Fibroblast of lung (primary cell): ENCODE results near the gene MAGED4. TPM values are rescaled to one million over a fixed set of nuclear protein-coding genes. Genes with fewer than 3 reads are reported as not detected.
"Not testable (repeated sequence)": the region's sequence is repeated elsewhere in the genome, so short reads cannot be mapped to it uniquely, and the experiment has no call there.

Experiments
- DNase-seq, 2 donors: peaks; one replicate each; pipeline versions ENCODE4 v3.0.0 to v3.0.0-alpha.2; 2010; ENCODE audit warnings: low read depth in 2 of 2
- H2AFZ ChIP-seq: 2 replicates; pipeline ENCODE4 v1.5.1; 2012; ENCODE audit warnings: low read length, control low read depth, inconsistent platforms
- H3K27ac ChIP-seq: 2 replicates; pipeline ENCODE4 v1.5.1; 2011; ENCODE audit warnings: low read length, control low read depth; ENCODE audit not compliant: insufficient read depth
- H3K27me3 ChIP-seq: 2 replicates; pipeline ENCODE4 v1.5.1; 2011; ENCODE audit warnings: mild to moderate bottlenecking, low read length; ENCODE audit not compliant: control insufficient read depth, insufficient read depth
- H3K36me3 ChIP-seq: 2 replicates; pipeline ENCODE4 v1.5.1; 2011; ENCODE audit warnings: low read length; ENCODE audit not compliant: control insufficient read depth, insufficient read depth
- H3K4me1 ChIP-seq: 2 replicates; pipeline ENCODE4 v1.5.1; 2011; ENCODE audit warnings: low read length; ENCODE audit not compliant: control insufficient read depth, insufficient read depth; ENCODE audit errors: extremely low read depth
- H3K4me2 ChIP-seq: 2 replicates; pipeline ENCODE4 v1.5.1; 2011; ENCODE audit warnings: low read length, control low read depth; ENCODE audit not compliant: insufficient read depth; ENCODE audit errors: extremely low read depth
- H3K4me3 ChIP-seq, 4 experiments: fragments of 200-600 bp in 1 of 4; sonication (generic) in 1 of 4; replicated peaks in 1 of 4; 2 replicates each; pipeline ENCODE4 v1.5.1; 2011 to 2016; ENCODE audit warnings: low read length in 4 of 4, low read depth in 3 of 4, mild to moderate bottlenecking in 3 of 4, control low read depth in 2 of 4, inconsistent platforms in 1 of 4, mixed read lengths in 1 of 4; ENCODE audit not compliant: insufficient read depth in 1 of 4; ENCODE audit errors: control extremely low read depth in 1 of 4
- H3K79me2 ChIP-seq: 2 replicates; pipeline ENCODE4 v1.5.1; 2012; ENCODE audit warnings: mild to moderate bottlenecking, low read length, inconsistent platforms; ENCODE audit not compliant: control insufficient read depth, insufficient read depth
- H3K9ac ChIP-seq: 2 replicates; pipeline ENCODE4 v1.5.1; 2011; ENCODE audit warnings: mild to moderate bottlenecking, low read length, control low read depth; ENCODE audit not compliant: insufficient read depth
- H3K9me3 ChIP-seq: 2 replicates; pipeline ENCODE4 v1.5.1; 2012; ENCODE audit warnings: low read depth, low read length; ENCODE audit not compliant: control insufficient read depth, insufficient read depth
- H4K20me1 ChIP-seq: 2 replicates; pipeline ENCODE4 v1.5.1; 2011; ENCODE audit warnings: low read length; ENCODE audit not compliant: control insufficient read depth, insufficient read depth; ENCODE audit errors: extremely low read depth
- CTCF ChIP-seq, 2 donors: IDR thresholded peaks in 1 of 2; conservative IDR thresholded peaks in 1 of 2; 1 replicate in 1 of 2; 2 replicates in 1 of 2; pipeline ENCODE4 v1.5.1; 2011 to 2012; ENCODE audit warnings: low read length in 2 of 2, control low read depth in 1 of 2, inconsistent platforms in 1 of 2, low read depth in 1 of 2, mild to moderate bottlenecking in 1 of 2
- EZH2 ChIP-seq: IDR thresholded peaks from 2 replicates; pipeline ENCODE4 v1.5.1; 2012; ENCODE audit warnings: low read length, control low read depth, mild to moderate bottlenecking; ENCODE audit errors: missing control alignments
- polyA minus RNA-seq: library from RNA; depleted of rRNA, polyadenylated mRNA; stranded (reverse); fragments of >200 nt; gene quantifications from 2 replicates; pipeline ENCODE4 v1.2.3, GENCODE V29; 2011; ENCODE audit warnings: low replicate concordance
- polyA plus RNA-seq, 2 donors: library from polyadenylated mRNA; depleted of rRNA in 1 of 2; stranded (reverse) in 1 of 2; unstranded in 1 of 2; fragments of >200 nt; gene quantifications; 2 replicates each; pipeline ENCODE4 v1.2.1, GENCODE V29; 2011 to 2012; ENCODE audit warnings: missing spikeins in 1 of 2
- total RNA-seq: library from RNA; depleted of rRNA; stranded (reverse); fragments of >200 nt; gene quantifications from 2 replicates; pipeline ENCODE4 v1.2.1, GENCODE V29; 2014

The MAGED4 gene
- total RNA-seq (26.9 and 31.1 TPM in 2 replicates), polyA plus RNA-seq (22.2 and 33.4 TPM in 2 replicates), polyA minus RNA-seq (12.6 and 14.2 TPM in 2 replicates)
- polyA plus RNA-seq (2012) = 9.0 and 18.1 TPM in 2 replicates

GRCh38 chrX:52184440-52185077 is at the start of gene MAGED4:
MAGED4 (plus strand) TSS chrX:52184888; CDS start chrX:52185923, 1,035 bp downstream.
- not testable (repeated sequence) for H4K20me1 ChIP-seq, H3K9me3 ChIP-seq, H3K4me3 ChIP-seq, H3K79me2 ChIP-seq, H3K4me2 ChIP-seq, H3K27ac ChIP-seq, H3K27me3 ChIP-seq, H2AFZ ChIP-seq, H3K36me3 ChIP-seq, H3K4me1 ChIP-seq, H3K9ac ChIP-seq, DNase-seq

- Histone ChIP-seq H3K9me3 (no peaks in the 10 kb centered on the region), H3K27ac (no peak overlapping the region), H3K4me3 (no peak overlapping the region), H4K20me1 (no peaks in the 10 kb centered on the region), H3K9ac (no peak overlapping the region), H3K4me1 (no peaks in the 10 kb centered on the region), H3K4me2 (no peak overlapping the region), H2AFZ (no peak overlapping the region), H3K79me2 (no peaks in the 10 kb centered on the region), H3K36me3 (no peaks in the 10 kb centered on the region), H3K27me3 (no peaks in the 10 kb centered on the region)
- no peak for DNase-seq
- TF ChIP-seq CTCF (conservative IDR thresholded peaks at IDR 0.05 in 1 of 2, IDR thresholded peaks at IDR 0.05 in 1 of 2; ENCODE audit: low read depth in 1 of 2, low read length in 2 of 2) = no peak
These were observed 45.7 kb upstream of the MAGED4 start for GRCh38 chrX:52138830-52139544.

- no peak for DNase-seq
- no peak overlapping the region for H2AFZ ChIP-seq
- no peaks in the 10 kb centered on the region for H3K36me3 ChIP-seq
- H3K79me2 ChIP-seq = no peaks in the 10 kb centered on the region
- H4K20me1 ChIP-seq = no peaks in the 10 kb centered on the region
- no peaks in the 10 kb centered on the region for H3K9me3 ChIP-seq
- H3K27ac ChIP-seq = no peak overlapping the region
- no peak overlapping the region for H3K9ac ChIP-seq
- no peak overlapping the region for H3K4me2 ChIP-seq
- H3K4me1 ChIP-seq = no peaks in the 10 kb centered on the region
- no peaks in the 10 kb centered on the region for H3K27me3 ChIP-seq
- TF ChIP-seq EZH2 = no peak
- TF ChIP-seq CTCF (conservative IDR thresholded peaks at IDR 0.05 in 1 of 2, IDR thresholded peaks at IDR 0.05 in 1 of 2; ENCODE audit: low read depth in 1 of 2, low read length in 2 of 2) = no peak
- H3K4me3 ChIP-seq = no peak overlapping the region
These were observed 45.2 kb upstream of the MAGED4 start for GRCh38 chrX:52139545-52139895.
